NCI-H1092 treated with DMSO at 0.1 percent for 48 hours (cell line): ENCODE measurements around the gene SEMA3B.
"Not testable (repeated sequence)": the region's sequence is repeated elsewhere in the genome, so short reads cannot be mapped to it uniquely, and the experiment has no call there.

Source experiments
- DNase-seq: peaks from one replicate; lab custom pipeline; 2025; lab: John Stamatoyannopoulos, UW

The SEMA3B gene

GRCh38 chr3:50294089-50294488, 25.1 kb downstream of the SEMA3B start:
- DNase-seq, result no peak

DNA sequence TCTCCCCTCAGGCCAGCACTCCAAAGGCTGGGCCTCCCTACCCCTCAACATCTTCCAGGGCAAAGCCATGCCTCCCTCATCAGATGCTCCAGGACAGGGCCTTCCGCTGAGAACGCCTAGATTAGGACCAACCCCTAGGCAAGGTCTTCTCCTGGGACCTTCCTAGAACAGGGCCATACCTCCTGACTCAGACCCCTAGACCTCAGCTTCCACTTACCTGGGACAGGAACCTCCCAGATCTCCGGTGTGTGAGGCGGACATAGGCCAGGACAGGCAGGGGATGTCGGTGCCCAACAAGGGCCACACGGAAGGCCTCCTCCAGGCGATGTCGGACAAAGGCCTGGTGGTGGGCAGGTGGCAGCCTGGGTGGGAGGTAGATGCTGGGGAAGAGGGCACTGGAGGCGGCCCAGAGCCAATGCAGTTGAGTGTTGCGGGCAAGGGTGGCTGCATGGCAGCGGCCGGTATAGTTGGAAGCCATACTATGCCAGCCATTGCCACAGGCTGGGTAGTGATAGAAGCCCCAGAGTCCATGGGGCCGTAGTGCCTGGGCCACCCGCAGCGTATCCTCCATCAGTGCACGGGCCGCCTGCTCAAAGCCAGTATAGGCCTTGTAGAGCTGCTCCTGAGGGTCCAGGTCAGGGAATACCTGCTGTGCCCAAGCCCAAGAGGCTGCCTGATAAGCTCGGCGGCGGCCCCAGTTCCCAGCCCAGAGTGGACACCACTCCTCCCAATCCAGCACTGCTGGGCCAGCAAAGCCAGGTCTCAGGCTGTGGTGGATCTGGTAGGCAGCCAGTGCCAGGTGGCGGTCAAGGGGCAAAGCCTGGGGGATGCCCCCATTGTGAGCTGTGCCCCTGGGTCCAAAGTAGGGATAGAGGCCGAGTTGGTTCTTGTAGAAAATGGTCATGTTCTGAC, 25.8 kb downstream of the SEMA3B start:
- no peak for DNase-seq

- no peak for DNase-seq
Observed at GRCh38 chr3:50295553-50296431, 26.8 kb downstream of the SEMA3B start.

DNA sequence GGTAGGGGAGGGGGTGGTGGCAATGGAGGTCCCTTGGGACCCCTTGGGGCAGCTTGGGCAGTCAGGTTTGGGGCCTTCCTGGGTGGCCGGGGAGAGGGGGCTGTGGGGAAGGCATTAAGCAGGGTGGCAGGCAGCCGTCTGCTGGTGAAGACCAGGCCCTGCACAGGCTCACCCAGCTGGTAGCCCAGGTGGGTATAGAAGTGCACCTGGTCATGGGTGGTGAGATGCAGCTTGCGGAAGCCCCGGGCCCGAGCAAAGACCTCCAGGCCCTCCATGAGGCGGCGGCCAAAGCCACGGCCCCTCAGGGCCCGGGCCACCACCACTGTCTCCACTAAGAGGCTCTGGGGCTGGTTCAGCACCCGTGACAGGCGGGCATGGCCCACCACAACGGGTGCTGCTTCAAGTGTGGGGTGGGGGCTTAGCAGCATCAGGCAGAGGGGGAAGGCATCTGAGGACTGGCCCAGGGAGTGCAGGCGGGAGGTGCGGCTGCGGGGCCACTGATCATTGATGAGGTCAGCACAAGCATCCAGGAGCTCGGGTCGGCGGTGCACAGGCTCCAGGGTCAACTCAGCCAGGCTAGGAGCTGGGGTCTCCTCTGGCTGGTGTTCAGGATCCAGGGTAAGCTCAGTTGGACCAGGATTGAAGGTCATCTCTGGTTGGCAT, 27.9 kb downstream of the SEMA3B start:
- no peak for DNase-seq

DNA sequence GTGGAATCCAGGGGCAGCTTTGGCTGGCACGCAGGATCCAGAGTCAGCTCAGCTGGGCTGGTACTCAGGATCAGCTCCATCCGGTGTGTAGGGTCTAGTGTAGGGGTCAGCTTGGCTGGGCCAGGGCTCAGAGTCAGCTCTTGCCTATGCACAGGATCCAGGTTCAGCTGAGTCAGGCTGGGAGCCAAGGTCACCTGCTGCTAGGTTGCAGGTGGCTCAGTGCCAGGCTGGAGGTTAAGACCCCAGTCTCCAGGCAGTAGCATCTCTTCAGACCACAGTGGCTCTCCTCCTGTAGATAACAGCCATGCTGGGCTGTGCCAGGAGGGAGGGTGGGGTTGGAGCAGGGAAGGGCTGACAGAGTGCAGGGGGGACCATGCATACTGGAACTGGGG, 28.4 kb downstream of the SEMA3B start:
- DNase-seq, result no peak

DNA sequence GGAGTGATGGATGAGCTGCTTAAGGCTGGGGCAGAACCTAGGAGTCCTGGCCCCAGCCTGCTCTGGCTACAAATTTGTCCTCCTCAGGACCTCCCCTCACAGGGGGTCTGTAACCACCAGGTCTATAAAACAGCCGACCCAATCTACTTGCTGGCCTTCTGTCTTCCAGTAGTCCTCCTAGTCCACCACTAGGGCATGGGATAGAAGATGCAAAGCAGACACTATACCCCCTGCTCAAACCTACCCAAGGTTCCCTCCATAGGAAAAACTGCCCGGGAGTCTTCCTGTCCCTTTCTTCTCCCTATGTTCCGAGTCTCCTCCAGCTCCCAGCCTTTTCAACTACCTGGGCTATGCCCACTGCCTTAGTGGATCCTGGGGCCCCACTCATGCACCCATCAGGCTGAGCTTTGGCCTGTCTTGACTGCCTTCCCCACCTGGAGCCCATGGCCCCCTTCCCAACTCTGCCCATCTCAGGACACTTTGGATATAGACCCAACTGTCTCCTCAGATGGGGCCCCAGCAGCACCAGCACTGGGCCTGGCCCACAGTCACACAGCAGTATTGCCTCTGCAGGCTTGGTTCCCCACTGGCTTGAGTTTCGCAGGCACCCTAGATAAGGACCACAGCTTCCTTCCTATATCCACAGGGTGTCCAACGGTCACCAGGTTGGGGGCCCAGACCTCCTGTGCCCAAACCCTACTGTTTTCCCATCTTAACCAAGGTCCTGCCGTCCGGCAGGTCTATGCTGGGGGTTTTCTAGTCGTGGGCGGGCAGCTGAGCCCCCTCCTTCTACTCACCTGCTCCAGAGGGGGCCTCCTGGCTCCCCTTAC, 29.2 kb downstream of the SEMA3B start:
- no peak for DNase-seq

GRCh38 chr3:50298836-50299637, 30.1 kb downstream of the SEMA3B start, which contains the start of the genes HYAL3 and NAA80:
HYAL3 (minus strand) TSS chr3:50299405; CDS start chr3:50295602, 3,803 bp downstream.
NAA80 (minus strand) TSS chr3:50299405; CDS start chr3:50297463, 1,942 bp downstream.
- peak; percentile 95 for DNase-seq

DNA sequence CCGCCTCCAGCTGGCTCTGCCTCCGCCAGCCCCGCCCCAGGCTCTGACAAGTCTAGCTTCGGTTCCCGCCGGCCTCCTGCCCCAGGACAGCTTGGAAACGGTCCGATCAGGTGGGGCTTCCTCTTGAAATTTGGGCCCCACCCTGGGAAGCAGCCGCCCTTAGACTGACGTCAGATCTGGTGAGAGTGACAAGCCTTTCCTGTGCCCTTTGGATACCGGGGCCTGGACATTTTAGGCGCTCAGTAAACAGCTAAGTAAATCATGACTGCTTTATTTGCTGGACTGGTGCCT, 30.6 kb downstream of the SEMA3B start:
- DNase-seq, result no peak

DNA sequence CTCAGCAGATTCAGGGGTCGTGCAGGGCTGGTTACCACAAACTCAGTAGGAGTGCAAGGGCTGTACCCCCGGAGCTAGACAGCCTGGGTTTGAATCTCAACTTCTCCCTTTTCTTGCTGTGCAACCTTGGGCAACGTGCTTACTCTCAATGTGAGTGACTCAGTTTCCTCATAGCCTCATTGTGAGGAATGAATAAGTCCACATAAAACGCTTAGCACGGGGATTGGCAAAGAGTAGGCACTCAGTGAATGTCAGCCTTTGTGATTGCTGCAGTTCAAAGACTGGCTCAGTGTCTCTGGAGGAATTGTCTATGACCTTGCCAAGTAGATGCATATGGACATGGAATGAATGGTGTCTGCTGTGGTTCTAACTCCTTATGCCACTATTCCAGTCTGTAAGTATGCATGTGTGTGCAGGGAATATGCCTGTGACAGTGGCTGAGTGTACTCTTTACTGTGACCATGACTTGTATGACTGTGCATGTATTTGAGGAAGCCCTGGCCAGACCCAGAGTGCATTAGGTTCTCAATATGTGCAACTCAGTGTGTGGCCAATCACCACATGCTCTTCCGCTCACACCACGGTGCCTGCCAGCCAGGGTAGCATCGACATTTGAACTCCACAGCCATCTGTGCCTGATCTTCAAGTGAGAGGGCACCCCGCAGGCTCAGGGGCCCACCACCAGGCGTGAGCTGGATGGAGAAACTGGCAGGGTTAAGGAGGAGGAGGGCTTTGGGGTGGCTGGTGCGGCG, 31.2 kb downstream of the SEMA3B start:
- DNase-seq, result no peak

DNA sequence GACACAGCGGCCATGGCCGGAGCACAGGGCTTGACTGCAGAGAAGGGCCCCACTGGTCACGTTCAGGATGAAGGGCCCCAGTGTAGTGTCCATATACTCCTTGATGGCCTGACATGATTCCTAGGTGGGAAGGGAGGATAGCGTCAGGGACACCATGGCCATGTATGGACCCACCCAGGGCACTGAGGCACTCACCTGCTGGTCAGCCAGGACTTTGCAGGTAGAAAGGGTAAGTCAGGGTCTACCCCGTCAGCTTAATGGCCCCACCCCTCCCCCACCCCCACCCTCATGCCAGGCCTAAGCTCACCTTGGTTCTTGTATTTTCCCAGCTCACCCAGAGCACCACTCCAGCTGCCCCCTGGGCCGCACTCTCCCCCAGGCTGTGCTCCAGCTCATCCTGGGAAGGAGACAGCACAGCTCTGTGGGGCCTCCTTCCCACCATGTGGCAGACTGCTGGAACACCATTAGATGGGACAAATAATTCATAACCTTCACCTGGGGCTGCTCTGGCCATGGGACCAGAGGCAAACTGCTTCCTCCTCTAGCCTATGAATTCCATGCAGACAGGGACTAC, 31.8 kb downstream of the SEMA3B start:
- no peak for DNase-seq

GRCh38 chr3:50302095-50303012, 33.4 kb downstream of the SEMA3B start:
- no peak for DNase-seq

DNA sequence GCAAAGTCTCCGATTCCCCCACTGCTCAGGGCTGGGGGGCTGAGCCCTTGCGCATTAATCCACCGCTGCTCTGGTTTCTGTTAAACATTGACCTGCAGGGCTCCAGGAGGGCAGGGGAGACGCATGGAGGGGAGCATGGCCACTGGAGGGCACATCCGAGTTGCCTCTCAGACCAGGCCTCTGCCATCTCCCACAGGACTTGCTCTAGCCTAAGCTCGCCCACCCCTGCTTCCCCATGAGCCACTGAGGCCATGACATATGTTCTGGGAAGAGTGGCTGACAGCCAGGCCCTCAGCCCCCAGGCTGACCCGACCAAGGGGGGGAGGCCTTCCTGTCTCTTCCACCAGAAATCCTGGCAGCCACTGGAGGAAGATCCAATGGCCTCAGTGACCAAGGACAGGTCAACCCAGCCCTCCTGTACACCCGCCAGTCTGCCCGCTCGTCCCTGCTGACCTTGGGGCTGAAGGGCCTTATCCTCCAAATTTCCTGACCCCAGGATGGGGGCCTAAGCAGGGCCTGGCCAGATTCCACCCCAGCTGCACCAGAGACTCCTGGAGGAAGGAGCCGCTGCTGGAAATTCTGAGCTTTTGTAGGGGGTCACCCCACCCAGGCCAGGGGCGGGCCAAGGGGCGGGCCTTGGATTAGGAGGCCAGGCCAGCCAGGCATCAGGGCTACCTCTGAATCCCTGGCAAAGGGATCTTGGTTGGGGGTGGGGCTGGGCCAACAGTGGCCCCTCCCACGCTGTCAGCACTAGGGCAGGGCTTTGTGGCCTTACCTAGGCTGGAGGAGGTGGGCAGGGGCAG, 34.3 kb downstream of the SEMA3B start, which contains the start of gene HYAL1:
TSS of gene HYAL1 (minus strand) at position 562 of the 803 bp plus-strand sequence. CDS start 618 bp downstream, outside the sequence.
- DNase-seq, result no peak

DNA sequence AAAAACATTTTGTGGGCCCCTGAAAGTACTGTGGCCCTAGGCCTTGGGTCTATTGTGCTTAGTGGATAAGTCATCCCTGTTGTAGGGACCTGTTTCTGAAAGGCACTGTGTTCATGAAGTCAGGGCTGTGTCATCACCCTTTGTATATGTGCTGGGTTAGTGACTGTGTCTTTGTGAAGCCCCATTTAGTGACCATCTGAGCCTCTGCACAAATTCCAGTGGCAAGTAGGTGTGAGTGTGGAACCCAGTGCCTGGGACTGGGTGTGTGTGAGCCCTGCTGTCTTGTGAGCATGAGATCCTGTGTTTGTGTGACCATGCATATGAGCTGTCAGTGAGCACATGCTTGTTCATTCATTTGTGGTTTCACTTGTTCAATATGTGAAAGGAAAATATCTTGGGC, 35.7 kb downstream of the SEMA3B start:
- DNase-seq, result no peak

GRCh38 chr3:50312041-50312440, 43.1 kb downstream of the SEMA3B start:
- not testable (repeated sequence) for DNase-seq

DNA sequence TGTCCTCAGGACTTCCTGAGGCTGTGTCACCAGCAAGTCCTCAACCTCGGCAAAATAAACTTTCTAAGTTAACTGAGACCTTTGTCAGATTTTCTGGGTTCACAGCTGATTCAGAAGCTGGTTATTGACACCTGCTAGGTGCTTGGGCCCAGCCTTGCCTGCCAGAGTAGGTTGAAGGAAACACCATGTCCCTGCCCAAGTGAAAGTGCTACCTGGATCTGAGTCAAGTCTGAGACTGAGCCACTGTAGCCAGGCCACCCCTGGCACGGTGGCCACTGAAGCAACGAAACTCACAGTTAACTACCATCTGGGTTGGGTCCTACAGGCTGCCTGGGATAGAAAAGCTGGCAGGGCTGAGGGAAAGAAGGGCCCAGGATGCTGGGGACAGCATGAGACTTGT, 45.4 kb downstream of the SEMA3B start:
- DNase-seq, result no peak

DNA sequence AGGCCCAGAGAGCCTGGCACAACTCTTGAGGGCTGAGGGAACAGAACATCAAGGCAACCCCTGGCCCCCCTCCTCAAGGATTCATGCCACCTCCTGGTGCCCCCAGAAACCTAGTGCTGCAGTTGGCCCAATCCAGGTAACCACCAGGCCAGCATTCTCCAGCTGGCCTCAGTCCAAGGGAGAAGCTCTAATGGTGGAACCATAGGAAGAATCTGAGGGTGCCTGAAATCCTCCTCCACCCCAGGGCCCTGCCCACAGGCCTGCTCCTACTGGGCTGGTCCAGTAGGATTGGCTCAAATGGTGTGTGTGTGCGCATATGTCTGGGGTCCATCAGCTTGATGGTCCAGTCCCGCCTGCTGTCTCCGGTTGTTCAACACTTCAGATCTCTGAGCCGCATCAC, 45.9 kb downstream of the SEMA3B start:
- no peak for DNase-seq

DNA sequence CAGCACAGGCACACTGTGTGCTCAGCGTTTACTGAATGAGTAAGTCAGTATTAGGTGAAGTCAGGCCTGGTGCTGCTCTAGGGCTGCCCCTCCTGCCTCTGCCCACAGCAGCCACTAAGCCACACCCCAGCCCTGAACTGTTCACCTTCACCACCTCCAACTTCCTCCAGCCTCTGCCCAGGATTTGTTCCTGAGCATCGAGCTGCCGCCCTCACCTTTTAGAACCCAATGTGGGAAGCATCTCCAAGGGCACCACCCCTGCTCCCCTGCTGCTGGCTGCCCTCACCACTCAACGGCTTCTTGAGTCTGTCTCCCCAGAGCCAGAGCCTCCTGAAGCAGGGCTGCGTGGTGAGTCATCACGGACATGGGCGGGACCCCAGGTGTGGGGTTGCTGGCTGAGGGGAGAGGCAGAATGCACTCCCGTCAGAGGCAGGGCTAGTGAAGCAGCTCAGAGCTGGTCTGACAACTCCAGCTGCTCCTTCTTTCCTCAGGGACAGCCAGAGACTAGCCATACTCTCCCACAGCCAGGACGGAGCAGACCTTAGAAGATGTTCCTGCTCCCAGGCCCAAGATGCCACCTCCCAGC, 47.8 kb downstream of the SEMA3B start:
- no peak for DNase-seq
